Mesodermal cell (in vitro differentiated cells): ENCODE results near the gene ASL.
"Not testable (repeated sequence)": the region's sequence is repeated elsewhere in the genome, so short reads cannot be mapped to it uniquely, and the experiment has no call there.

Experiments used
- H3K27ac ChIP-seq: 2 replicates; pipeline ENCODE4 v1.7.0; 2013; ENCODE audit warnings: mild to moderate bottlenecking, low read depth, low read length, moderate library complexity; ENCODE audit not compliant: severe bottlenecking
- H3K36me3 ChIP-seq: 2 replicates; pipeline ENCODE4 v1.7.1; 2013; ENCODE audit warnings: mild to moderate bottlenecking, low read length, moderate library complexity; ENCODE audit not compliant: control insufficient read depth, insufficient read depth
- H3K4me1 ChIP-seq: one replicate; pipeline ENCODE4 v1.7.1; 2013; ENCODE audit warnings: mild to moderate bottlenecking, low read length; ENCODE audit not compliant: insufficient read depth, control insufficient read depth, poor library complexity, severe bottlenecking
- H3K4me3 ChIP-seq: 2 replicates; pipeline ENCODE4 v1.7.0; 2013; ENCODE audit warnings: low read length, control low read depth, mild to moderate bottlenecking; ENCODE audit not compliant: insufficient read depth, poor library complexity, severe bottlenecking; ENCODE audit errors: extremely low read depth
- H3K9me3 ChIP-seq: 2 replicates; pipeline ENCODE4 v1.7.1; 2013; ENCODE audit warnings: mild to moderate bottlenecking, low read length, moderate library complexity; ENCODE audit not compliant: control insufficient read depth
- WGBS, 2 experiments: methylation state at CpG; one replicate each; pipeline ENCODE4 v1.1.5; 2013; ENCODE audit warnings: missing lambda C conversion rate in 2 of 2; ENCODE audit not compliant: insufficient coverage in 2 of 2; 5-methylcytosine and 5-hydroxymethylcytosine counted together

ASL gene

DNA sequence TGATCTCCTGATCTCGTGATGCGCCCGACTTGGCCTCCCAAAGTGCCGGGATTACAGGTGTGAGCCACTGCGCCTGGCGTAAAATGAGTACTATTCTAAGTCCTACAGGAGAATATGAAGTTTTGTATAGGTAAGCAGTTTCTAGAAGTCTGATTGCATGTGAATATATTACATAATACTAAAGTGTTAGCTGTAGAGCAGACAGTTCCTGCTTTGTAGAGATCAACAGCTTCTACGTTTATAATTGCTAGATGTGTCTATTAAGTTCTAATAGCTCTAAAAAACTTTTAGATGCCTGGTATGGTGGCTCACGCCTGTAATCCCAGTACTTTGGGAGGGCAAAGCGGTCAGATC is 47.5 kb downstream of the ASL start:
- Histone ChIP-seq H3K4me1 (peaks cover 8% of the 10 kb centered on the region), H3K9me3 (no peaks in the 10 kb centered on the region), H3K36me3 (peaks cover 20% of the 10 kb centered on the region), H3K27ac (no peak overlapping the region), H3K4me3 (no peak overlapping the region)
- WGBS, 2 experiments, result 96 to 99% methylated on average over 7 to 8 of the region's 9 CpGs

DNA sequence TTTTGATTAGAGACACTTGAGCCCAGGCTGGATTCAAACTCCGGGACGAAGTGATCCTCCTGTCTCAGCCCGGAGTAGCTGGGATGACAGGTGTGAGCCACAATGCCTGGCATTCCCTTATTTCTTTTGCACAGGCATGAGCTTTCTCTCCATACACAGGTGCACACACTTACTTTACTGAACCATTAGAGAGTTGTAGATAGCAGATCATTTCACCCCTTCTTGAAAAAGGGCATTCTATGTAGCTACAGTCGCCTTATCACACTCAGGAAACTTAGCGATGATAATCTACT is 48.9 kb downstream of the ASL start:
- 87 to 96% methylated on average over 2 to 3 of the region's 5 CpGs for WGBS, 2 experiments
- H3K27ac ChIP-seq, H3K9me3 ChIP-seq, H3K4me1 ChIP-seq, H3K4me3 ChIP-seq: not testable (repeated sequence)
- peaks cover 17% of the 10 kb centered on the region for H3K36me3 ChIP-seq

DNA sequence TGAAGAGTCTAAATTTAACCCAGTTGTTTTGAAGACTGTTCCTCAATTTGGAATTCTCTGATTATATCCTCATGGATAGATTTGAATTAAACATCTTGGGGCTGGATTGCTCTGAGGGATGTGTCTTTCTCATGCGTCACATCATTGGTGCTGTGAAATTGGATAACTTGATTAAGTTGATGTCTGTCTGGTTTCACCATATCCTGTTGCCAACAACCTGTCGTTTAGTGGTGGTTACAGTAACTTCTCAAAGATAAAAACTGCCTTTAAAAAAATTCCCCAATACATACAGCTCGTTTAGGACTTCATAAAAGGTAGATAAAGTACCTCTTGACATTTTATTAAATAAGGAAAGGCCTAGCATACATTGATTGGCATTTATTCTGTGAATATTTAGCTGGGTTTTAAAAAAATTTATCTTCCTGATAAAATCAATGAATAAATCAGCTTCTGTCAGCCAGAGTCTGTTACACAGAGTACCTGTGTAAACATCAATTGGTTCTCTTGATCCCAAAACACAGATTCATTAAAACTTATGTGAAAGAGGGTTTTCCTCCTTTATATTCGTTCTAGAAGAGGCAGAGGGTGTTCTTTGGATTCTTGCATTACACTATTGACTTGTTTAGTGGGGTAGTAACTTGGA is 49.6 kb downstream of the ASL start:
- H3K4me3 ChIP-seq, result no peak overlapping the region
- peaks cover 8% of the 10 kb centered on the region for H3K4me1 ChIP-seq
- H3K36me3 ChIP-seq, result peaks cover 19% of the 10 kb centered on the region
- no CpG with 5 or more reads among the region's 4 CpGs for WGBS, 2 experiments
- H3K9me3 ChIP-seq, result no peaks in the 10 kb centered on the region
- no peak overlapping the region for H3K27ac ChIP-seq

DNA sequence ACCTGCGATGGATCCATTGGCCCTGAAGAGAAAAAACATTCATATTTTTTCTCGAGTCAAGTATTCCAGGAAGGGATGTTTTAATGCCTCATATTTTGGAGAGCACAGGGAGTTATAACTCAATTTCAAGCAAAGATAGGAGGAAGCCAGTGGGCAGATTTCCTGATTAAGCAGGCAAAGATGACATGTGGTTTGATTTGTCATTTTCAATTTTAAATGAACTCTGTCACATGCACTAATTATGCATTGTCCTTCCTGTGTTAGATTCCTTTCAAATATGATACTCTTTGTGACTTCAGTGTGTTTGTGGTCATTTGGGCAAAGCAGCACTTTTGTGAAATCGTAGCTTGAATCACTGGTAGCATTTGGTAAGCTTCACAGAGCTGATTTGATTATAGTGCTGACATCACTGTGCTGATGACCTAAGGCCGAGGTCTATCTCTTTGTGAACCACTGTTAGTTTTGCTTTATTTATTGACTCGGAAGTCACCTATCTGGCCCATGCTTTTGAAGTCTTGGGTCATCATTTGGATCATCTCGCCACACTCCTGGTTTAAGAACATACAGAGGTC is 50.2 kb downstream of the ASL start:
- H3K4me1 ChIP-seq, H3K4me3 ChIP-seq, H3K9me3 ChIP-seq, H3K27ac ChIP-seq: not testable (repeated sequence)
- 96 to 97% methylated on average over 5 of the region's 6 CpGs for WGBS, 2 experiments
- H3K36me3 ChIP-seq, result peaks cover 26% of the 10 kb centered on the region

DNA sequence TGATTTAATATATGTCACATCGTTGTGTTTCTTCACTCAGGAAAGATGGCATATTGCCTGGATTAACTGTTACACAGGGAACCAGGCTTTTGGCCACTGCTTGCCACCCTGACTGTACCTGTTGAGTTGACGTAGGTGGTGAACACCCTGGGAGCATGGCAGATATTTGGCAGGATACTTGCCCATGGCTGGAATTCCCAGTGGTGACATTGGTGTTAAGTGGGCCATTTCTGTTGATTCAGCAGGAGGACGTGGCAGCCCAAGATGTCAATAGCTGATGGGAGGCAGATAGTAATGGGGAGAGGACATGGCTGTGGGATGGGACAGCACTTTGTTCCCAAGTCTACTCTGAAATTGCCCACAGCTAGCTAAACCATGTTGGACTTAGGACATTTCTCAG is 51.6 kb downstream of the ASL start:
- peaks cover 28% of the 10 kb centered on the region for H3K36me3 ChIP-seq
- not testable (repeated sequence) for H3K27ac ChIP-seq, H3K4me3 ChIP-seq, H3K4me1 ChIP-seq, H3K9me3 ChIP-seq
- 89 to 90% methylated on average over 2 of the region's 3 CpGs for WGBS, 2 experiments

DNA sequence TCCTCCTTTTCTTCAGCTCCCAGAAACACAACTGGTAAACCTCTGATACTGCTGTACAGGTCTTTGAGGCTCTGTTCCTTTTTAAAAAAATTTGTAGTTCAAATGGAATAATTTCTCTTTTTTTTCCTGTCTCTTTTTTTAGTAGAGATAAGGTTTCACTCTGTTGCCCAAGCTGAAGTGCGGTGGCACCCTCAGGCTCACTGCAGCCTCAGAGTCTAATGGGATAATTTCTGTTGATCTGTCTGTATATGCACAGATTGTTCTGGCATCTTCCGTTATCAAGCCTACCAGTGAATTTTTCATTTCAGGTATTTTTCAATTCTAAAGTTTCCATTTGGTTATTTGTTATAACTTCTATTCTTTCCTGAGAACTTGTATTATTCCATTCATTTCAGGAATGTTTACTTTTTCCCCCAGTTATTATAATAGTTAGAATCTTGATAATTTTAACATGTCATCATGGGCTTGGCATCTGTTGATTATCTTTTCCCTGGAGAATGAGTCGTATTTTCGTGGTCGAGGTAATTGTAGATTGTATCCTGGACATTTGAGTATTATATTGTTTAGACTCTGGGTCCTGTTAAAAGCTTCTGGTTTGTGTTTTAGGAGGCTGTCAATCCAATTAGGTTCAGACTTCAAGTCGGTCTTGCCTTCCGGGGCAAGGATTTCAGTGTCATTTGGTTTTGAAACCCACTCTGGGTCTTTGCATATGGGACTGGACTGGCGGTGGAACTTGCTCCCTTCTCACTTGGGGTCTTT is 63.6 kb downstream of the ASL start:
- Histone ChIP-seq H3K36me3 (peaks cover 50% of the 10 kb centered on the region), H3K9me3 (no peaks in the 10 kb centered on the region), H3K4me1 (peaks cover 19% of the 10 kb centered on the region), H3K4me3 (no peak overlapping the region), H3K27ac (peak overlapping the region; percentile 59)
- 90 to 97% methylated on average over 5 of the region's 8 CpGs for WGBS, 2 experiments

DNA sequence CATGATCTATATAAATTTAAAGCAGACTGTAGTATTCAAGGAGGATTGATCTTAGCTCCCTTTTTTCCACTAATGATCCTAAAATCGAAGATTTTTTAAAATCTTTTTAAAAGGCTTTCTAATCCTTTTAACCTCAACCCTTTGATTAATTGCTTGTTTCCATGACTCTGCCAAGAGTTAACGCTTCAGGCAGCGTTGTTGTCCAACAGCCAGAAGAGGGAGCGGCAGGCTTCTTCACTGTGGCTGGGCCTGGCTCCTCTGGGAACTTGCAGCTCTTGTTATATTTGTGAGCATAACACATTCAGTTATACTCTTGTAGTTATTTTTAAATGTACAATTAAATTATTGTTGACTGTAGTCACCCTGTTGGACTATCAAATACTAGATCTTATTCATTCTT is 65.3 kb downstream of the ASL start:
- no peaks in the 10 kb centered on the region for H3K9me3 ChIP-seq
- H3K4me1 ChIP-seq, result peaks cover 19% of the 10 kb centered on the region
- H3K36me3 ChIP-seq, result peaks cover 59% of the 10 kb centered on the region
- peak overlapping the region; percentile 41 for H3K27ac ChIP-seq
- WGBS, 2 experiments, result 40 to 93% methylated on average over 1 to 3 of the region's 4 CpGs
- H3K4me3 ChIP-seq, result no peak overlapping the region

DNA sequence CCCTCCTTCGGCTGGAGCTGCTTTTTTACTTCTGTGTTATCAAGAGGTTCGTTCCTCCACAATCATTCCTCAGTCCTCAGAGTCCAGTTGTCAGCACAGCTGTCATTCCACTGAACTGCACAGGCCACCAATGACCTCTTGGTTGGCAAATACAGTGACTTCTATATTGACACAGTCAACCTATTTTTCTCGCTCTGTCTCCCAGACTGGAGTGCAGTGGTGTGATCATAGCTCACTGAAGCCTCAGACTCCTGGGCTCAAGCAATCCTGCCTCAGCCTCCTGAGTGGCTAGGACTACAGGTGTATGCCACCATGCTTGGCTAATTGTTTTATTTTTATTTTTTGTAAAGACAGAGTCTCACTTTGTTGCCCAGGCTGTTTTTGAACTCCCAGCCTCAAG is 66.7 kb downstream of the ASL start:
- no peaks in the 10 kb centered on the region for H3K9me3 ChIP-seq
- peaks cover 19% of the 10 kb centered on the region for H3K4me1 ChIP-seq
- 90 to 100% methylated on average over 3 of the region's 3 CpGs for WGBS, 2 experiments
- H3K4me3 ChIP-seq, result no peak overlapping the region
- H3K27ac ChIP-seq, result no peak overlapping the region
- H3K36me3 ChIP-seq, result peaks cover 63% of the 10 kb centered on the region

DNA sequence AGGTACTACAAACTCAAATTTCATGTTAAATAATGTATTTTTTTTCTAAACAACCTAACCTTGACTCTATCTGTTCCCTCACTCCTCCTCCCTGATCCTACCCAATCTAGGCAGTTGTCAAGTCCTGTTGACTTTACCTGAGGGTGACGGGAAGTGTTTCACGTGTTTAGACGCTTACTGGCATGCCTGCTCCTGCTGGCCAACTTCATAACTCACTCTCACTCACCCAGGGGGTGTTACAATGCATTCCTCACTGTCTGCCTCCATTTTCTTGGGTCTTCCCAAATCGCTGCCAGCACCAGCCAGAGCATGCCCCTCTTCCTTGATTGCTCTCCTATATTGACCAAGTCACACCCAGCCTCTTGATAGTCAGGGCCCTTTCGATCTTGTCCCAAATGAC is 67.4 kb downstream of the ASL start:
- H3K27ac ChIP-seq, result no peak overlapping the region
- no peaks in the 10 kb centered on the region for H3K9me3 ChIP-seq
- peaks cover 20% of the 10 kb centered on the region for H3K4me1 ChIP-seq
- H3K4me3 ChIP-seq, result no peak overlapping the region
- peaks cover 68% of the 10 kb centered on the region for H3K36me3 ChIP-seq
- WGBS, 2 experiments, result 90 to 100% methylated on average over 4 to 5 of the region's 5 CpGs
